GM19035 (cell line): Measurements from ENCODE around the gene PREX1.
"Not testable (repeated sequence)": the region's sequence is repeated elsewhere in the genome, so short reads cannot be mapped to it uniquely, and the experiment has no call there.

Source experiments
- ATAC-seq: cut with Tn5 transposase; IDR thresholded peaks from one replicate; pipeline ENCODE4 v1.9.1; 2021; ENCODE audit not compliant: unreplicated experiment

The PREX1 gene

GRCh38 chr20:48849299-48849698, 21.5 kb upstream of the PREX1 start:
- no peak for ATAC-seq

DNA sequence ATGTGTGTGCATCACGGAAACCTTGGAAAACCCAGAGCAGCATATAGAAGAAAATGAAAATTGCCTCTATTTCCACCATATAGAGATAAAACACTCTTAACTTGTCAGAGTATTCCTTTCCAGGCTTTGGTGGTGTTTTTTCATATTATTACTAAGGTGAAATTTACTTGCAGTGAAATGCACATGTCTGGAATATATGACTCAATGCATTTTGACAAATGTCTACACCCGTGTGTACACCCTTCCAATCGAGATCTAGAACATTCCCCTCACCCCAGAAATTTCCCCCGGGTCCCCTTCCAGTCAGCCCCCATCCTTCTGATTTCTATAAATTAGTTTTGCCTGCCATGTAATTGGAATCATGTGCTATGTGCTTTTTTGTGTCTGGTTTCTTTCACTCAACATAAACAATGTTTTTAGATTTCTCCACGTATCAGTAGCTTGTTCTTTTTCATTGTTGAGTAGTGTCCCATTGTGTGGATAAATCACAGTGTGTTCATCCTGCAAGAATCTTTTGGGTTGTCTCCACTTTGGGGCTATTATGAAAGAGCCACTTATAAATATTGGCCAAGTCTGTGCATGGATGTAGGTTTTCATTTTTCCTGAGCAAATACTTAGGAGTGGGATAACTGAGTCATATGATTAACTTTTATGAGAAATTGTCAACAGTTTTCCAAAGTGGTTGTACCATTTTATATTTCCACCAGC, 19.9 kb upstream of the PREX1 start:
- no peak for ATAC-seq

DNA sequence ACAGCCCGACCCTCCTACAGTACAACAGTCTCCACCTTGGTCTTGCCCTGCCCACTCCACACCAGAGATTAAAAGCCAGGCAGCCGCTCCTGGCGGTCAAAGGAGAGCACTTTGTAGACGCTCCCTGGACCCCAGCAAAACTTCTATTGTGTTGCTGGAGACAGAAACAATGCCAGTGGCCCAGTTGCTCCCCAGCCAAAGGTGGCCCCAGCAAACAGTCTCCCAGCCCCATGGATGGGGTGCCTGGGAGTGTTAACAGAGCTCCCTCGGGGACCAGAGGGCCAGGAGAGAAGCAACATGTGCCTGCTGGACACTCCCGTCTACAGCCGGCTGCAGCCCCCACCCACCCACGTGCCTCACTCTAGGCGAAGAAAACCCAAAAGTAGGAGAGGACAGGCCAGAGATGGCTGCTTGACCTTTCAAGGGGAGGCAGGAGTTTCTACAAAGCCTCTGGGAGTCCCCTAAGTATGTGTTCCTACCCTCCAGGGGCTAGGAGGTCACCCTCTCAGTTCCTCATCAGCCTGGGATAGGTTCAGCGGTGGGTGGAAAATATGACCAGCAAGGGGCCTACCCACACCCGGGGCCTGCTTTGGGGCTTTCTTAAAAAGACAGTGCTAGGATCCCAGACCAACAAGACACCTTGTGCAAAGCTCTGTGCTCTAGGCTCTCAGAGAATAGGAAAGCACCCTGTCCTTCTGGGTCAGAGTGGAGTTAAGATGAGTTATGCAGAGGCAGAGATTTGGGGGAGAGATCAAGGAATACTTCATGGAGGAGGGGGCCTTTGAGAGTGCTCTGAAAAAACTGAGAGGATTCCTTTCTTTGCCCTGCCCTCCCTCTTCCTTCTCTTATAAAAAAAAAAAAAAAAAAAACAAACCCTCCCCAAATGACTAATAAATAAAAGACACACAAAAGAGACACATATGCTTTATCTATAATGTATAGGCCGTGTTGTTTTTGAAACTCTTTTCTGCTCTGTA, 19.0 kb upstream of the PREX1 start:
- ATAC-seq: peak; percentile 96

GRCh38 chr20:48845721-48846306, 18.0 kb upstream of the PREX1 start:
- ATAC-seq: no peak

DNA sequence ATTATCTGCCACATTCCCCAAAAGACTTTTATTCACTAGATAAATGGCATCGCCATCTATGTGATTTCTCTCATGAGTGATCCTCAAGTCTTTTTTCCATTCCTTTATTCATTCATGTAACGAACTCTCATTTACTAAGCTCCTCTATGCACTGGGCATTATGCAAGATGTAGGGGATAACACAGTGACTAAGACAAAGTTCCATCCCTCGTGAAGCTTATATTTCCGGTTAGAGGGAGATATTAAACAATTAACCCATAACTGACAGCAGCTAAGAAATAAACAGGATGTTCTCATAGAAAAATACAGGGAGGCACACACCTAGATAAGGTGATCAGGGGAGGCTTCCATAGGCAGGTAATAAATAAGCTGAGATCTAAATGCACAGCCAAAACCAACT, 17.2 kb upstream of the PREX1 start:
- ATAC-seq: no peak

DNA sequence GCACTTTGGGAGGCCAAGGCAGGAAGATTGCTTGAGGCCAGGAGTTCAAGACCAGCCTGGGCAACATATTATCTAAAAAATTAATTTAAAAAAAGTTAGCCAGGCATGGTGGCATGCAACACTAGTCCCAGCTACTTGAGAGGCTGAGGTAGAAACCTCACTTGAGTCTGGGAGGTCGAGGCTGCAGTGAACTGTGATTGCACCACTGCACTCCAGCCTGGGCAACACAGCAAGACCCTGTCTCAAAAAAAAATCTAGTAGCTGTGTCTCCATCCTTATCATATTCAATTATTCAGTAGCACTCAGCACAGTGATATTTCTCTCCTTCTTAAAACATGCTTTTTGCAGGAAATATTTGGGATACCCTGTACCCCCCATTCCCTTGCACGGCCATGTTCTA, 16.1 kb upstream of the PREX1 start:
- not testable (repeated sequence) for ATAC-seq

DNA sequence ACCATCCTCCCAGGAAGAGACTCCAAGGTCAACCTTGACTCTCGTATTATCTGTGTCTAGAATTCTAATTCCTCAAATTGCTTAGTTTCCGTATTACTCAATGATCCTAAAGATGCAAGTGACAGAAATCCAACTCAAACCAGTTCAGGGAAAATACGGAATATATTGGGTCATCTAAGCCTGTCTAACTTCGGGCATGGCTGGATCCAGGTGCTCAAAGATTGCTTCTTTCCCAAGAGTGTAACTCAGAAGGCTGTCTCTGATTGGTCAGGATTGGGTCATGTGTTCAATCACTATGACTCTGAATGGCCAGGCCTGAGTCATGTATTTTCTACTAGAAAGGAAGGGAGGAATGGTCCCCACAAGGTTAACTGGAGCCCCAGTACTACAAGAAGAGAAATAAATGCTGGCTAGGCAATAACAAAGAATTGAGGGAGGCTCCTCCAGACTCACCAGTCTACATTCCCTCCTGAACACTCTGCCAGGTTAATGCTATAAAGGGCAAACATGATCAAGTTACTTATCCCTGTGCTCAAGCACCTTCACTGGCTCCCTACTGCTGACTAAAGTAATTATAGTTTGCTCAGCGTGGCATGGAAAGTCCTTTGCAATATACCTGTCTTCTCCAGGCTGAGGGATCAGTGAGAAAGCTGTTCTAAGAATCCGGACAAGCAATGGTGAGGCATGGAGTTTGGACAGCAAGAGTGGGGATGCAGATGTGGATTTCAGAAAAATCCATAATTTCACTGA, 15.4 kb upstream of the PREX1 start:
- no peak for ATAC-seq

GRCh38 chr20:48841875-48842529, 14.2 kb upstream of the PREX1 start:
- no peak for ATAC-seq

DNA sequence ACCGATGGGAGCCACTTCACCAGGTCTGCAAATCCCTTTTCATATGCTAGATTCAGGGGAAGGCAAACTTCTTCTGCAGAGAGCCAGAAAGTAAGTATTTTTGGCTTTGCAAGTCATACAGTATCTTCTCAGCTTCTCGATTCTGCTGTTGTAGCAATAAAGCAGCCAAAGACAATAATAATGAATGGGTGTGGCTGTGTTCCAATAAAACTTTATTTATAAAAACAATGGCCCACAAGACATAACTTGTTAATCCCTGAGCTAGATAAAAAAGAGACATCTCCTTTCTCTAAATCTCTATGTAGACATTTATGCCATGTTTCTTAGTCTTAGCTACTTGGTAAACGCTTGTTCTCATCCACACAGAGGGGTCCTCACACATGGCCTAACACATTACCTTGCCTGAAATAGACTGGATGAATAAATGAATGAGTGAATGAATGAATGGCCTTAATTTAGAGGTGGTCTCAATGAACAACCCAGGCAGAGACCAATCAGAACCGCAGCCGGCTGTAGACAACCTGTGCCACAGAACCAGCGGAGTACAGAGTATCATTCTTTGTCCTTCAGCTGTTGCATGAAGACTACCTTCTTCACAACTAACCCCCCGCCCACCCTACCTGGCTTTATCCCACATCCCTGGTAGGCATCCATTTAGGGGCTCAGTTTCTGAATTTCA, 13.5 kb upstream of the PREX1 start:
- no peak for ATAC-seq

GRCh38 chr20:48839154-48839917, 11.5 kb upstream of the PREX1 start:
- ATAC-seq: no peak

GRCh38 chr20:48837014-48837413, 9.2 kb upstream of the PREX1 start:
- ATAC-seq: no peak

- no peak for ATAC-seq
Observed at GRCh38 chr20:48835390-48835789, 7.6 kb upstream of the PREX1 start.

DNA sequence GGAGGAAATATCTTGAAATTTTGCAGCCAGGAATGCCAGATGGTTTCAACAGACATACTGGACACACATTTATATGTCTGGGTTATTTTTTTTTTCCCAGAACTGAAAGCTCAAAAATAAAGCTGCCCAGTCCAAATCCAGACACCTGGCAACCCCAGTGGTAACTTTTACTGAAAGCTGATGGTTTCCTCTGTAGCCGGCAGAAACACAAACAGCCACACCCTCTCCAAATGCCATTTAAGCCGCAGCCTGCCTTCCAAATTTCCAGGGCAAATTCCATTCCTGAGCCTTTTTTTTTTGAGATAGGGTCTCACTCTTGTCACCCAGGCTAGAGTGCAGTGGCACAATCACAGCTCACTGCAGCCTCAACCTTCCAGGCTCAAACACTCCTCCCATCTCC, 6.5 kb upstream of the PREX1 start:
- ATAC-seq: no peak

- no peak for ATAC-seq
Observed at GRCh38 chr20:48832405-48832730, 4.6 kb upstream of the PREX1 start.

GRCh38 chr20:48831718-48832404, 4.1 kb upstream of the PREX1 start:
- no peak for ATAC-seq

DNA sequence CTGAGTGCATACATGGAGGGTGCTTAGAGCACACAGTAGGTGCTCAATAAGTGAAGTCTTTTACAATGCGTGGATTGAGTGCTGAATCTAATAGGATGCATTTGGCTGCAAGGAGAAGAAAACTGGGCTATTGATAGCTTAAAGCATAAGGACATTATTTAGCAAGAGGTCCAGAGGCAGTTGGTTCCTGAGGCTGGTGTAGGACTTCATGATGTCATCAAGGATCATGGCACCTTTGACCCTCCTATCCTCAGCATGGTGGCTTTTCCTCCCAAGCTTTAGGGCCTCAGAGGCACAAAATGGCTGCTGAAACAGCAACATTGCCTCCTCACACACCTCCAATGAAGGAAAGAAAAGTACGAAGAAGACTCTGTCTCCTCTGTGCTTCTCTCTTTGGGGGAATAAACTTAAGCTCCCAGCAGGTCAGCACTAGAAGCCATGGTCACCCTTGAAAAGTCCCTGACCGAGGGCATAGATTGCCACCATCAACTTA, 3.1 kb upstream of the PREX1 start:
- ATAC-seq: no peak

DNA sequence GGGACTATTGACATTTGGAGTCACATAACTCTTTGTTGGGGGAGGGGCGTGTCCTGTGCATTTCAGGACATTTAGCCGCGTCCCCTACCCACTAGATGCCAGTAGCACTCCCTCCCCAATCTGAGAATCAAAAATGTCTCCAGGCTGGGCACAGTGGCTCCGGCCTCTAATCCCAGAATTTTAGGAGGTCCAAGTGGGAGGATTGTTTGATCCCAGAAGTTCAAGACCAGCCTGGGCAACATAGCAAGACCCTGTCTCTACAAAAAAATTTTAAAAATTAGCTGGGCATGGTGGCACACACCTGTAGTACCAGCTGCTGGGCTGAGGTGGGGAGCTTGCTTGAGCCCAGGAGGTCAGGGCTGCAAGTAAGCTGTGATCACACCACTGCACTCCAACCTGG, 2.1 kb upstream of the PREX1 start:
- ATAC-seq: no peak

GRCh38 chr20:48828734-48829460, 1.1 kb upstream of the PREX1 start:
- ATAC-seq: no peak
